Stimulated activated naive B cell treated with anti-CD40 and anti-IgM and Interleukin-4, amounts not matched to agents 10 μg/mL and 1 μg/mL and 100 μg/mL, for 72 hours (primary cell): ENCODE data around the gene SV2B.

ENCODE experiments used
- ATAC-seq, 2 donors: fragments of 150-1000 bp; cut with Tn5 transposase; replicated peaks; 2 replicates each; pipeline ENCODE4 v1.10.0; 2021; ENCODE audit warnings: moderate library complexity in 1 of 2
- DNase-seq: peaks from one replicate; pipeline ENCODE4 v3.0.0; 2021
- H3K27ac Mint-ChIP-seq: one replicate; pipeline ENCODE4 v1.8.0; 2022; ENCODE audit warnings: mild to moderate bottlenecking, mixed read lengths
- H3K27me3 Mint-ChIP-seq, 2 donors: one replicate each; pipeline ENCODE4 v1.8.0; 2022; ENCODE audit warnings: mixed read lengths in 2 of 2
- H3K36me3 Mint-ChIP-seq, 2 donors: one replicate each; pipeline ENCODE4 v1.8.0; 2022; ENCODE audit warnings: mixed read lengths in 2 of 2, mild to moderate bottlenecking in 1 of 2
- H3K4me1 Mint-ChIP-seq, 2 donors: one replicate each; pipeline ENCODE4 v1.8.0; 2022; ENCODE audit warnings: mixed read lengths in 2 of 2, mild to moderate bottlenecking in 1 of 2
- H3K4me3 Mint-ChIP-seq, 2 donors: one replicate each; pipeline ENCODE4 v1.8.0; 2022; ENCODE audit warnings: mild to moderate bottlenecking in 2 of 2, mixed read lengths in 2 of 2, moderate library complexity in 1 of 2
- H3K9me3 Mint-ChIP-seq, 2 donors: one replicate each; pipeline ENCODE4 v1.8.0; 2022; ENCODE audit warnings: mixed read lengths in 2 of 2, mild to moderate bottlenecking in 1 of 2

The SV2B gene

DNA sequence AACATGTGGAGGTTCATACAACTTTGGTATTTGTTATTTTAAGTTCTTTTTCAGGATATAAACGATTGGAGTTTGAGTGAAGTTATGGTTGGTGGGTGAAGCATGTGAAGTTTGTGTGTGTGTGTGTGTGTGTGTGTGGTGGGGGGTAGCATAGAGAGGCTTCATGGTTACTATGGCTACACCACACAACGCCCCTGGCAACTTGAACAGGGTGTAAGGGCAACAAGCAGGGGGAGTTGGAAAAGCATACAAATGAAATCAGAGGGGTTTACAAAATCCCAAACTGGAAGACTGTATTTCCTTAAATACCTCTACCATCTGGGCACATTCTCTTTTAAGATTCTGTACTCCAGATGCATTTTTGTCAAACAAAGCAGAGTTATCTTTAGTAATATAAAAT lies 207.5 kb downstream of the SV2B start:
- Mint-ChIP-seq H3K36me3 (no peaks in the 10 kb centered on the region), H3K9me3 (no peaks in the 10 kb centered on the region), H3K4me1 (peaks cover 7 to 11% of the 10 kb centered on the region in 2 donors), H3K27ac (no peak overlapping the region), H3K4me3 (no peak overlapping the region), H3K27me3 (peaks cover 19 to 23% of the 10 kb centered on the region in 2 donors)
- ATAC-seq (no peak), DNase-seq (no peak)

DNA sequence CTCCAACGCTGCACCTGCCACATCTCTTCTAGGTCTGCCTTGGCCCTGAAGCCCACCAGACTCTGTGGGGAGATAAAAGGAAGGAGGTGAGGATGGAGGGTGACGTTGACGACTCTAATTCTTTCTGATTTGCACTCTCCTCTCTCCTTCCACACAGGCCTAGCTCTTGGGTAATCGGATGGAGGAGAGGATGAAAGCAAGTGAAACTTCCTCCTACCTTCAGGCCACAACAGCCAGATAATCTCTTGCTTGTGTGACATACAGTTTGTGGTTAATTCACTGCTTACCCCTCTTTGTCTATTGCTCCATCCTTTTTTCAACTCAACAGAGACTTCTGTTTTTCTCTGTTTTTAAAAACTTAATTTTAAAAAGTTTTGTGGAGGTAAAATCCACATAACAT lies 208.1 kb downstream of the SV2B start:
- no peak for DNase-seq
- Mint-ChIP-seq H3K27me3 (peaks cover 18 to 20% of the 10 kb centered on the region in 2 donors), H3K27ac (no peak overlapping the region), H3K4me3 (no peak overlapping the region), H3K4me1 (peaks cover 7 to 11% of the 10 kb centered on the region in 2 donors), H3K36me3 (no peaks in the 10 kb centered on the region), H3K9me3 (no peaks in the 10 kb centered on the region)
- no peak for ATAC-seq

DNA sequence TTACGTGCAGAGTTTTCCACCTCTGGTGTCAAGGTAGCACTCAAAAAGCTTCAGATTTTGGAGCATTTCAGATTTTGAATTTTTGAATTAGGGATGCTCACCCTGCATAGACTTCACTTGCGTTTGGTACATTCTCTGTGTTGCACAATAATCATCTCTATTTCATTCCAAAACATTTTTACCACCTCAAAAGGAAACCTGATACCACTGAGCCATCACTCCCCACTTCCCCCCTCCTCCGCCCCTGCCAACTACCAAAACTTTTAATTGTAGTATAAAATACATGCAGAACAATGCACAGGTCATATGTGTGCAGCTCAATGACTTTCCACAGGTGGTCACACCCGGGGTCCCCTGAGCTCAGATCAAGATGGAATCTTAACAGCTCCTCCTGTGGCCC lies 208.8 kb downstream of the SV2B start:
- H3K36me3 Mint-ChIP-seq, result no peaks in the 10 kb centered on the region
- H3K4me3 Mint-ChIP-seq, result no peak overlapping the region
- peaks cover 7 to 11% of the 10 kb centered on the region in 2 donors for H3K4me1 Mint-ChIP-seq
- no peak overlapping the region for H3K27ac Mint-ChIP-seq
- DNase-seq (no peak), ATAC-seq (no peak)
- H3K27me3 Mint-ChIP-seq, result peaks cover 13 to 21% of the 10 kb centered on the region in 2 donors
- H3K9me3 Mint-ChIP-seq, result peaks cover 1 to 4% of the 10 kb centered on the region in 2 donors

DNA sequence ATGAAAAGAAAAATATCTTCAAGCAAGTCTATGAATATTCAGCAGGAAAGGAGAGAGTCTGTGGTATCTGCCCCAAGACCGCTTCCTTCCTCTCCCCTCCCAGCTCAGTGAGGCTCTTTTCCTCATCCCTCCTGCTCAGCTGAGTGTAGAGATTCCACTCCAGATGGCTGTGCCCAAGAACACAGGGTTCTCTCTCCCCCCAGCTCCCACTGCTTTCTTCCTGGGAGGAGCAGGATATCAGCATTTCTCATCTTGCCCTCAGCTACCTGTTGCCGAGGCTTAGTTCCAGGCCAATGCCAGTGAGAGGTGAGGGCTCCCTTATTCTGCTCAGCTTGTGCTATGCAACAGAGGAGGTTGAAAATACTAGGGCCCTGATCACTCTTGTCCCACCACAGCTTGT lies 211.9 kb downstream of the SV2B start:
- H3K36me3 Mint-ChIP-seq, result no peaks in the 10 kb centered on the region
- no peak for ATAC-seq
- H3K4me1 Mint-ChIP-seq, result peaks cover 7 to 11% of the 10 kb centered on the region in 2 donors
- H3K27ac Mint-ChIP-seq, result no peak overlapping the region
- no peak for DNase-seq
- H3K27me3 Mint-ChIP-seq, result peaks cover 0 to 28% of the 10 kb centered on the region in 2 donors
- no peak overlapping the region for H3K4me3 Mint-ChIP-seq
- H3K9me3 Mint-ChIP-seq, result peaks cover 1 to 4% of the 10 kb centered on the region in 2 donors

DNA sequence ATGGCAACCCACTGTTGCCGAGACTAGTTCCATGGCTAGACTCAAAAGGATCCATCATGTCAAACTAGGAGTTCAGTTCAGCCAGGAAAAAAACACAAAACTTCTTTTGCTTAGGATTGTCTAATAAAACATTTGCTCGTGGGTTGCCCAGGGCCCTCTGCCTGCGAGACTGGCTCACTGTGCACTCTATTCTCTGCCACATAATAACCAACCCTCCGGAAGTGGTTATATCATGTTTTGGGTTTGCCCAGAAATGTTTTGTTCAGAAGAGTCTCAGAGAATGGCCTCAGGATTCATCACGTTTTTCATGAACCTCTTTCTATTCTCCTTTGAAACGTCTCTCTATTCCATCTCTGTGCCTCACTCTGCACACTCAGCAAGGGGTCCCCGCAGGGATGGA lies 216.1 kb downstream of the SV2B start:
- H3K27ac Mint-ChIP-seq, result no peak overlapping the region

DNA sequence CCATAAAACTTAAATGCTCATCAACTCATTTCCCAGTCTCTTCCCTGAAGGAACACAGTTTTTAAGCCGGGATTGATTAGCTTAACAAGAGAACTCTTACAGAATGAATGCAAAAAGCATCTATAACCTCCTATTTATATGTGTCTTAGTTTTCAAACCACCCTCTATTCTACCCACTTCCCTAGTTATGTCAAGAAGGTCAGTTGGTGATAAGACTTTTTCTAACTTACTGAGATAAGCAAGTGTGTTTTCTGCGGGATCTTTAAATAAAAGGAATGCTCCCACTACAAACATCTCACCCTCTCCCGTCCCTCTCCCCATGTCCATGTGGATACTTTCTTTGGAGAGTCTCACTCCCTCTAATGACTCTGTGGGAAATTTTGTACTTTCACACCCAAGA lies 218.5 kb downstream of the SV2B start:
- no peak overlapping the region for H3K27ac Mint-ChIP-seq
- H3K4me3 Mint-ChIP-seq, result no peak overlapping the region
- H3K9me3 Mint-ChIP-seq, result peaks cover 0 to under 1% of the 10 kb centered on the region in 2 donors
- H3K36me3 Mint-ChIP-seq, result no peaks in the 10 kb centered on the region
- no peak for DNase-seq
- ATAC-seq, result no peak
- H3K4me1 Mint-ChIP-seq, result no peaks in the 10 kb centered on the region
- H3K27me3 Mint-ChIP-seq, result peaks cover 0 to 18% of the 10 kb centered on the region in 2 donors

More for the DNA sequence above, 216.1 kb downstream of the SV2B start:
- Mint-ChIP-seq H3K36me3 (no peaks in the 10 kb centered on the region), H3K27me3 (peaks cover 0 to 22% of the 10 kb centered on the region in 2 donors), H3K4me1 (peaks cover 7 to 11% of the 10 kb centered on the region in 2 donors), H3K9me3 (peaks cover 1 to 4% of the 10 kb centered on the region in 2 donors), H3K4me3 (no peak overlapping the region)
- ATAC-seq (no peak), DNase-seq (no peak)

DNA sequence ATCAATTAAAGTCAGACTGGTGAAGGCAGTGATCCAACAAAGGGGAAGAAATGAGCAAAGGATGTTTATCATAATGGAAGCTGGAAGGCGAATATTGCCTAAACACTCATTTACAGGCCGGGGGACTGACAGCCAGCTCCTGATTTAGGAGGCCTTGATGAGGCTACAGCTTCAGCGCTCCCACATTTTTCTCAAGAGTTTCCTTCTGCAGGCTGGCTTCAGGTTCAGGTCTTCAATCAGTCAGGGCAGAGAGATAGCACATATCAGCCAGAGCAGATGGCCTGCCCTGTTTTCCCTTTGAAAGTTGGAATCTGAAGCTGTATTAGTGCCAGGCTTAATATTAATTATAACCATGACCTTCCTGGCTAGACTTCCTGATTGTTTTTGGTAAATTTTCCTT lies 218.9 kb downstream of the SV2B start:
- DNase-seq (no peak), ATAC-seq (no peak)
- Mint-ChIP-seq H3K9me3 (no peaks in the 10 kb centered on the region), H3K27ac (no peak overlapping the region), H3K36me3 (no peaks in the 10 kb centered on the region), H3K4me1 (no peaks in the 10 kb centered on the region), H3K4me3 (no peak overlapping the region), H3K27me3 (peaks cover 0 to 17% of the 10 kb centered on the region in 2 donors)

DNA sequence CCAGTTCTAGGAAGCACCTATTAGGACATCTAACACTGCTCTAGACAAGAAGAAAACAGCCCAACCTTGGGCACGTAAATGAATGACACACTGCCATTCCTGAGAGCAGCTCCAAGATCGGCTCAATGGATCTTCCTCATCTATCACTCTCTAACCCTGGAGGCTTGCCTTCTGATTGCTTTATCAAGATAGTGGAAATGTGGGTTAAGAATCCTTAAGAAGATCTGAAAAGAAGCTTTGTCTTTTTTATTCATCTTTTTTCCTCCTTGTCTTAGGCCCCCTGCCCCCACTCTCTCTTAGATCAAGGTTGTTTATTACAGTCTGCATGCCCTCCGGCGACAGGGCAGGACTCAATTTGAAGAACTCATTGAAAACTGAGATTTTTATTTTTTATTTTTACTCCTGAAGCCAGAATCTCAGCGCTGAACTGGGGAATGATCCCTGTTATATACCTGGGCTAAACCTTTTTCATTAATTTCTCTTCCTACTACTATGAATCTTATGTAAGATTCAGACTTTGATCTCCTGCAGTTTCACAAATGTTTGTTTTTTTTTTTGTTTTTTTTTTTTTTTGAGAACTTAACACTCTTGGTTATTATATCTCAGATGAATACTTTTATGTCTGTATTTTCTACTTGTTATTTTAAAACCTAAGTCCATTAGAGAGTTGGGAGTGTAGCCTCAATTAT lies 219.5 kb downstream of the SV2B start:
- peaks cover 0 to 16% of the 10 kb centered on the region in 2 donors for H3K27me3 Mint-ChIP-seq
- H3K4me3 Mint-ChIP-seq, result no peak overlapping the region
- ATAC-seq, result no peak
- H3K4me1 Mint-ChIP-seq, result no peaks in the 10 kb centered on the region
- H3K27ac Mint-ChIP-seq, result no peak overlapping the region
- H3K9me3 Mint-ChIP-seq, result no peaks in the 10 kb centered on the region
- no peak for DNase-seq
- H3K36me3 Mint-ChIP-seq, result no peaks in the 10 kb centered on the region

DNA sequence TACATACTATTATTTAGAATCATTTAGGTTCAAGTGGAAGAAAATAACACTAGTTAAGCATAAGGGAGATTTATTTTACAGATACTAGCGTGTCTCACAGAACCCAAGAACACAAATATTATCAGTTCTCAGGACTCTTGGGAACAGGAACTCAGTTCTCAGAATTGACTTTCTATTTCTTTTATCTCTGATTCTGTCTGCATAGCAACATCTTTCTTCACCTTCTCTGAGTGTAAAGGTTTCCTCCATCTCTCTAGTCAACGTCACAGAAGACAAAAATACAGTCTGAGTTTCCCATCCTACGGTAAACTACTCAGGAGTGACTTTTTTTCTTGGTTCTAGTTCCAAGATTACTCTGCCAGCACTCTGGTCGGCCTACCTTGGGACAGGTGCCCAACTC lies 220.0 kb downstream of the SV2B start:
- no peak overlapping the region for H3K27ac Mint-ChIP-seq
- H3K4me1 Mint-ChIP-seq, result no peaks in the 10 kb centered on the region

DNA sequence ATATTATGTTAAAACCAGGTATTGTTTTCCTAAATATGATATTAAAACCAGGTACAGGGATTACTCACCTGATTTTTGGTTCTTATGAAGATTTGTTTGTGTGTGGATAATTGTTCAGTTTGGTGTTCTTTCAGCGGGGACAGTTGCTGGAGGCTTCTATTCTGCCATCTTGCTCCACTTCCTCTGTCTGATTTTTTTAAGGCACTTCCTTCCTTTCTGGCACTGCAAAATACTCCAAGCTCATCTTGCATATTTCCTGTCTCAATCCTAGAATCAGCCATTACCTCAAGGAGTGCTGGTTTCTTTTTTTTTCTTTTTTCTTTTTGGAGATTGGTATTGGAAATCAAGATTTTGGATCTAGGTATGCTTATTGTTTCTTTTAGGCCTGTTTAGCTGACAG lies 229.9 kb downstream of the SV2B start:
- Mint-ChIP-seq H3K27ac (no peak overlapping the region), H3K4me1 (peaks cover 3 to 6% of the 10 kb centered on the region in 2 donors), H3K4me3 (no peak overlapping the region), H3K9me3 (no peaks in the 10 kb centered on the region), H3K27me3 (peaks cover 11 to 12% of the 10 kb centered on the region in 2 donors), H3K36me3 (no peaks in the 10 kb centered on the region)
- ATAC-seq (no peak), DNase-seq (no peak)

More for the DNA sequence above, 220.0 kb downstream of the SV2B start:
- no peak for DNase-seq
- Mint-ChIP-seq H3K27me3 (peaks cover 0 to 12% of the 10 kb centered on the region in 2 donors), H3K9me3 (no peaks in the 10 kb centered on the region), H3K36me3 (no peaks in the 10 kb centered on the region), H3K4me3 (no peak overlapping the region)
- no peak for ATAC-seq

DNA sequence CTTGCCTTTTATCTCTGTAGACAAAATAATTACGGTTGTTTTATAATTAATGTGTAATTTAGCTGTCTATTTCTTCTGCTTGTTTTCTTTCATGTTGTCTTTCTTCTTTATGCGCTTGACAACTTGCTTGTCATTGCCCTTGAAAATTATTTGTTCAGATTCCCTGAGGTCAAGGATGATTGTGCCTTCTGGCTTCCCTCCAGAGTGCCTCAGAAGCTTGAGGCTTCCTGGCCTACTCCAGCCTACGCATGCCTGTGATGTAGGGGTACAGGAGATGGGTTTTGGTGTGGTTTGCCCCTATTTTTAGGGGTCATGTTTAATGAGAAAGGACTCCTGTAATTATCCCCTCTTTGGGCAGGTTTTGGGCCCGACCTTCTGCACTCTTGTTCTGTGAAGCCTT lies 231.5 kb downstream of the SV2B start:
- no peak for ATAC-seq
- Mint-ChIP-seq H3K9me3 (no peaks in the 10 kb centered on the region), H3K4me1 (peaks cover 3 to 6% of the 10 kb centered on the region in 2 donors), H3K4me3 (no peak overlapping the region), H3K36me3 (no peaks in the 10 kb centered on the region), H3K27me3 (peaks cover 6 to 16% of the 10 kb centered on the region in 2 donors), H3K27ac (no peak overlapping the region)
- no peak for DNase-seq

DNA sequence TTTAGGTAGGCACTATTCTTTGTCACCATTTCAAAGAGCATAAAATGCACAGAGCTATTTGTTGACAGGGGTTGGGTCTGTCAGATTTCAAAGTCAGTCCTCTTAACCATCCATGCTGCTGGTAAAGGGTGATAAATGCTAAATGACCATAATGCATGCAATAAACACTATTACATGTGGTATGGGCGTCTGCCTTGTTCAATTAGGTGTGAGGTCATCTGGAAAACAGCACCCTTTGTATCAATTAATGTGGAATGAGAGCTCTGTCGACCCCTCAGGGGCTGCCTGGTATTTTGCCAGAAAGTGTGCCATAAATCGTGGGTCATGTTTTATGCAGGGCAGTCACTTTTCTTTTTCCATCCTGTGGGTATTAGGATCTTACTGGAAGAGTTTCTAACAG lies 235.6 kb downstream of the SV2B start:
- Mint-ChIP-seq H3K9me3 (no peaks in the 10 kb centered on the region), H3K27ac (no peak overlapping the region), H3K4me1 (no peaks in the 10 kb centered on the region), H3K36me3 (no peaks in the 10 kb centered on the region), H3K27me3 (peaks cover 4 to 8% of the 10 kb centered on the region in 2 donors), H3K4me3 (no peak overlapping the region)
- DNase-seq (no peak), ATAC-seq (no peak)

DNA sequence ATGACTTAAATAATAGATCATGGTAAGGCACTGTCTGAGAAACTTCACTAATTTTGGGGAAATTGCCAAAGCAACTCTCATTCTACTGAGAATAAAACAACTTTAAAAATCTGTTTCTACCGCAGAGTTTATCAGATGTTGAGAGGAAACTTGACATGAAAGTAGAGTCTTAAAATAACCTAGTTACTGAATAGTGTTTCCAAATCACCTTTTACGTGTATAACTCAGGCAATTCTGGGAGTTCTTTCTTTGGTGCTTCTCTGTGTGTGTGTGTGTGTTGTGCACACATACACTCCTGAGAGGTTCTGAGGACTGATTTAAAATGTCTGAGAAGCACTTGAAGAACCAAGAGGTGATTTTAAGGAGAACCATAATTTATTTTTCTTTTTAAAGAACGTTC lies 236.6 kb downstream of the SV2B start:
- Mint-ChIP-seq H3K4me3 (no peak overlapping the region), H3K36me3 (no peaks in the 10 kb centered on the region), H3K27ac (no peak overlapping the region), H3K4me1 (no peaks in the 10 kb centered on the region), H3K9me3 (no peaks in the 10 kb centered on the region), H3K27me3 (peaks cover 8 to 12% of the 10 kb centered on the region in 2 donors)
- no peak for ATAC-seq
- no peak for DNase-seq

DNA sequence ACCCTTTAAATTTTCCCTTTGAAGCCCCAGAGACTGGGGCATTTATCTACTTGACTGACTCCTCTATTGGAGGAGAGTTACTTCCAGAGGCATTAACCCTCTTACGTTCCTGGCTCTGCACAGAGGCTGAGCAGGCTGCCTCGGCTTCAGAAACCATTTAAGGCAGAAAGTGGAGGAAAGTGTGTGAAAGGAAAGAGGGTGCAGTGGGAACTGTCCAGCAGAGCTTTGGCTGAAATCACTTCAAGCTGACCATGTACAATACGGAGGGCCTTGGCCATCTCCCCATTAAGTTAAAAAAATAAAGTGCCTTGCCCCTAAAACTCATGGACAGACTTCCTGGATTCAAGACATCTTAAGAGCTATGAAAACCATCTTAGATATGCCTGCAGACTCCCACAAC lies 238.7 kb downstream of the SV2B start:
- DNase-seq, result no peak
- no peak overlapping the region for H3K27ac Mint-ChIP-seq
- peaks cover 8 to 12% of the 10 kb centered on the region in 2 donors for H3K27me3 Mint-ChIP-seq
- no peak for ATAC-seq
- H3K9me3 Mint-ChIP-seq, result no peaks in the 10 kb centered on the region
- H3K36me3 Mint-ChIP-seq, result no peaks in the 10 kb centered on the region
- H3K4me3 Mint-ChIP-seq, result no peak overlapping the region
- no peaks in the 10 kb centered on the region for H3K4me1 Mint-ChIP-seq

DNA sequence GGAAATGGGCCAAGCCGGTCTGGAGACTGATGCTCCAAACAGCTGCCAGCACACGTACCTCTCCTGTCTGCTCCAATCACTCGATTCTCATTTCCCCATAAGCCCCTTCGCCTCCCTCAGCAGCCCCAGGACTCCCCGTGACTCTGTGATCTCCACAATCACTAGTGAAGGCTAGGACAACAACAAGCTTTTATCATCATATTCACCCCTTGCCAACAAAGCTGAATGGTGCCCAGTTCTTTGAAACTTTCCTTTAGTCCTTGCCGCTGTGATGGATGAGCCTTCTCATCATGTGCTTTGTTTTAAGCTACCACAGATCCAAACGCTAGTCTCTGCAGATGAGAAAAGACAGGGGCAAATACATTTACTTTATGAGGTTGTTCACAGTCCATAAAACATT lies 242.0 kb downstream of the SV2B start:
- no peaks in the 10 kb centered on the region for H3K36me3 Mint-ChIP-seq
- H3K27ac Mint-ChIP-seq, result no peak overlapping the region
- no peak for ATAC-seq
- no peak for DNase-seq
- H3K27me3 Mint-ChIP-seq, result peaks cover 7 to 14% of the 10 kb centered on the region in 2 donors
- peaks cover 0 to 4% of the 10 kb centered on the region in 2 donors for H3K9me3 Mint-ChIP-seq
- H3K4me3 Mint-ChIP-seq, result no peak overlapping the region
- no peaks in the 10 kb centered on the region for H3K4me1 Mint-ChIP-seq
